Neural cell (in vitro differentiated cells): ENCODE data around the gene TMPRSS4.

ENCODE experiments used
- CTCF ChIP-seq: fragments of 450-650 bp; IDR thresholded peaks from 2 replicates; pipeline ENCODE4 v1.5.1; 2014; ENCODE audit warnings: antibody characterized with exemption, mild to moderate bottlenecking, moderate library complexity; ENCODE audit not compliant: poor library complexity, severe bottlenecking
- POLR2AphosphoS5 ChIP-seq: IDR thresholded peaks from 2 replicates; pipeline ENCODE4 v1.6.1; 2012
- TAF1 ChIP-seq: IDR thresholded peaks from 2 replicates; pipeline ENCODE4 v1.6.1; 2012; ENCODE audit warnings: low read depth

GRCh38 chr11:118142081-118142480, 65.2 kb downstream of the TMPRSS4 start:
- TF ChIP-seq CTCF (no peak), POLR2AphosphoS5 (no peak), TAF1 (no peak)
